ENCODE results near the gene USP15. TPM values are rescaled to one million over a fixed set of nuclear protein-coding genes. Genes with fewer than 3 reads are reported as not detected.
"Not testable (repeated sequence)": the region's sequence is repeated elsewhere in the genome, so short reads cannot be mapped to it uniquely, and the experiment has no call there.

USP15 gene
- total and polyA plus RNA-seq, 2 donors (not counting 1 experiment from before 2014, with no cell fraction given), result 116 to 182 TPM

DNA sequence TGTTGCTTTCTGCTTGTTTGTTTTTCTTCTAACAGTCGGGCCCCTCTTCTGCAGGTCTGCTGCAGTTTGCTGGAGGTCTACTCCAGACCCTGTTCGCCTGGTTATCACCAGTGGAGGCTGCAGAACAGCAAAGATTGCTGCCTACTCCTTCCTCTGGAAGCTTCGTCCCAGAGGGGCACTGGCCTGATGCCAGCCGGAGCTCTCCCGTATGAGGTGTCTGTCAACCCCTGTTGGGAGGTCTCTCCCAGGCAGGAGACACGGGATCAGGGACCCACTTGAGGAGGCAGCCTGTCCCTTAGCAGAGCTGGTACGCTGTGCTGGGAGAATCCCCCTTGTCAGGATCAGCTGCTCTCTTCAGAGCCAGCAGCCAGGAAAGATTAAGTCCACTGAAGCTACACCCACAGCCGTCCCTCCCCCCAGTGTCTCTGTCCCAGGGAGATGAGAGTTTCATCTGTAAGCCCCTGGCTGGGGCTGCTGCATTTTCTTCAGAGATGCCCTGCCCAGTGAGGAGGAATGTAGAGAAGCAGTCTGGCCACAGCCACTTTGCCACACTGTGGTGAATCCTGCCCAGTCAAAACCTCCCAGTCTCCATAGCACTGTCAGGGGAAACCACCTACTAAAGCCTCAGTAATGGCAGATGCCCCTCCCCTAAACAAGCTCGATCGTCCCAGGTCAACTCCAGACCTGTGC is 82.6 kb downstream of the USP15 start:
- peaks cover 3 to 31% of the 10 kb centered on the region in 2 experiments for H3K36me3 ChIP-seq (replicated peaks in 1 of 2; ENCODE audit: control extremely low read depth in 1 of 2, control insufficient read depth in 1 of 2, extremely low read depth in 1 of 2, insufficient read depth in 2 of 2, low read length in 1 of 2)
- H3K27ac ChIP-seq (ENCODE audit: low read length in 2 of 2); POLR2A ChIA-PET; DNase-seq; H3K27ac Mint-ChIP-seq; H3K9ac ChIP-seq (ENCODE audit: low read length); H3K27me3 ChIP-seq (replicated peaks in 1 of 4; ENCODE audit: control extremely low read depth in 1 of 4, control insufficient read depth in 3 of 4, insufficient read depth in 4 of 4, low read length in 3 of 4); H3K9me3 Mint-ChIP-seq (ENCODE audit: insufficient read depth); H3K4me2 ChIP-seq (replicated peaks; ENCODE audit: low read depth, low read length, poor library complexity, severe bottlenecking); H3K4me3 ChIP-seq (ENCODE audit: control extremely low read depth in 1 of 5, extremely low read depth in 1 of 5, insufficient read depth in 1 of 5, low read depth in 2 of 5, low read length in 4 of 5); H3K9me3 ChIP-seq (ENCODE audit: control extremely low read depth in 1 of 3, control insufficient read depth in 2 of 3, insufficient read depth in 1 of 3, low read length in 2 of 3); H2AFZ ChIP-seq (ENCODE audit: insufficient read depth, low read depth, low read length, poor library complexity, severe bottlenecking); H3K27me3 Mint-ChIP-seq; H3K4me3 Mint-ChIP-seq; intact Hi-C loops (cut with micrococcal nuclease); H3K4me1 ChIP-seq (ENCODE audit: control insufficient read depth in 2 of 2, insufficient read depth in 2 of 2, low read length in 2 of 2); ATAC-seq (ENCODE audit: low read depth); CTCF ChIA-PET: not testable (repeated sequence)
- over 99% methylated on average over 10 of the region's 10 CpGs for whole genome bisulfite sequencing (ENCODE audit: insufficient coverage)
- peaks cover 41% of the 10 kb centered on the region for H3K4me1 Mint-ChIP-seq
- peaks cover 79% of the 10 kb centered on the region for H3K79me2 ChIP-seq (ENCODE audit: control insufficient read depth, insufficient read depth, low read length)
- H4K20me1 ChIP-seq (ENCODE audit: control insufficient read depth, insufficient read depth, low read length, poor library complexity, severe bottlenecking), result peaks cover 48% of the 10 kb centered on the region

DNA sequence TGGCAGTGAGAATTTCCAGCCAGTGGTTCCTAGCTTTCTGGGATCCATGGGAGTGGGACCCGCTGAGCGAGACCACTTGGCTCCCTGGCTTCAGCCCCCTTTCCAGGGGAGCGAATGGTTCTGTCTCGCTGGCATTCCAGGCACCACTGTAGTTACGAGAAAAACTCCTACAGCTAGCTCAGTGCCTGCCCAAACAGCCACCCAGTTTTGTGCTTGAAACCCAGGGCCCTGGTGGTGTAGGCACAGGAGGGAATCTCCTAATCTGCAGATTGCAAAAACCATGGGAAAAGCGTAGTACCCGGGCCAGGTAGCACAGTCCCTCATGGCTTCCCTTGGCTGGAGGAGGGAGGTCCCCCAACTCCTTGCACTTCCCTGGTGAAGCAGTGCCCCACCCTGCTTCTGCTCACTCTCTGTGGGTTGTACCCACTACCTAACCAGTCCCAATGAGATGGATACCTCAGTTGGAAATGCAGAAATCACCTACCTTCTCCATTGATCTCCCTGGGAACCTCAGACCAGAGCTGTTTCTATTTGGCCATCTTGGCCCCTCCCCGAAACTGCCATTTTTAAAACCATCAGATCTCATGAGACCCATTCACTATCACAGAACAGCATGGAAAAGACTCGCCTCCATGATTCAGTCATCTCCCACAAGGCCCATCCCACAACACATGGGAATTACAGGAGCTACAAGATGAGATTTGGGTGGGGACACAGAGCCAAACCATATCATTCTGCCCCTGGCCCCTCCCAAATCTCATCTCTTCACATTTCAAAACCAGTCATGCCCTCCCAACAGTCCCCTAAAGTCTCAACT is 83.3 kb downstream of the USP15 start:
- intact Hi-C loops (cut with micrococcal nuclease); POLR2A ChIA-PET; H3K4me2 ChIP-seq (replicated peaks; ENCODE audit: low read depth, low read length, poor library complexity, severe bottlenecking); CTCF ChIA-PET; DNase-seq; H3K9me3 Mint-ChIP-seq (ENCODE audit: insufficient read depth); H2AFZ ChIP-seq (ENCODE audit: insufficient read depth, low read depth, low read length, poor library complexity, severe bottlenecking); H3K9ac ChIP-seq (ENCODE audit: low read length); H3K4me3 Mint-ChIP-seq; H3K4me1 ChIP-seq (ENCODE audit: control insufficient read depth in 2 of 2, insufficient read depth in 2 of 2, low read length in 2 of 2); H3K27me3 Mint-ChIP-seq; H3K27me3 ChIP-seq (replicated peaks in 1 of 4; ENCODE audit: control extremely low read depth in 1 of 4, control insufficient read depth in 3 of 4, insufficient read depth in 4 of 4, low read length in 3 of 4); H3K9me3 ChIP-seq (ENCODE audit: control extremely low read depth in 1 of 3, control insufficient read depth in 2 of 3, insufficient read depth in 1 of 3, low read length in 2 of 3); H3K27ac ChIP-seq (ENCODE audit: low read length in 2 of 2); ATAC-seq (ENCODE audit: low read depth); H3K4me3 ChIP-seq (ENCODE audit: control extremely low read depth in 1 of 5, extremely low read depth in 1 of 5, insufficient read depth in 1 of 5, low read depth in 2 of 5, low read length in 4 of 5): not testable (repeated sequence)
- H3K79me2 ChIP-seq (ENCODE audit: control insufficient read depth, insufficient read depth, low read length), result peaks cover 72% of the 10 kb centered on the region
- H3K36me3 ChIP-seq (replicated peaks in 1 of 2; ENCODE audit: control extremely low read depth in 1 of 2, control insufficient read depth in 1 of 2, extremely low read depth in 1 of 2, insufficient read depth in 2 of 2, low read length in 1 of 2), result peaks cover 3 to 31% of the 10 kb centered on the region in 2 experiments
- WGBS (ENCODE audit: insufficient coverage), result 100% methylated on average over 7 of the region's 9 CpGs
- peaks cover 48% of the 10 kb centered on the region for H4K20me1 ChIP-seq (ENCODE audit: control insufficient read depth, insufficient read depth, low read length, poor library complexity, severe bottlenecking)
- Mint-ChIP-seq H3K27ac (peak overlapping the region; percentile 32), H3K4me1 (peaks cover 36% of the 10 kb centered on the region)

DNA sequence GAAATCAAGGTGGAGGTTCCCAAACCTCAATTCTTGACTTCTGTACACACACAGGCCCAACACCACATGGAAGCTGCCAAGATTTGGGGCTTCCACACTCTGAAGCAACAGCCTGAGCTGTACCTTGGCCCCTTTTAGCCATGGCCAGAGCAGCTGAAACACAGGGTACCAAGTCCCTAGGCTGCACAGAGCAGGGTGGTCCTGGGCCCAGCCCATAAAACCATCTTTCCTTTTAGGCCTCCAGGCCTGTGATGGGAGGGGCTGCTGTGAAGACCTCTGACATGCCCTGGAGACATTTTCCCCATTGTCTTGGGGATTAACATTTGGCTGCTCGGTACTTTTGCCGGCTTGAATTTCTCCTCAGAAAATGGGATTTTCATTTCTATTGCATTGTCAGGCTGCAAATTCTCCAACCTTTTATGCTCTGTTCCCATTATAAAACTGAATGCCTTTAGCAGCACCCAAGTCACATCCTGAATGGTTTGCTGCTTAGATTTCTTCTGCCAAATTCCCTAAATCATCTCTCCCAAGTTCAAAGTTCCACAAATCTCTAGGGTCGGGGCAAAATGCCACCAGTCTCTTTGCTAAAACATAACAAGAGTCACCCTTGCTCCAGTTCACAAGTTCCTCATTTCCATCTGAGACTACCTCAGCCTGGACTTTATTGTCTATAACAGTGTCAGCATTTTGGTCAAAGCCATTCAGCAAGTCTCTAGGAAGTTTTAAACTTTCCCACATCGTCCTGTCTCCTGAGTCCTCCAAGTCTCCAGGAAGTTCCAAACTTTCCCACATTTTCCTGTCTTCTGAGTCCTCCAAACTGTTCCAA is 84.7 kb downstream of the USP15 start:
- H3K9me3 Mint-ChIP-seq (ENCODE audit: insufficient read depth); intact Hi-C loops (cut with micrococcal nuclease); H3K27me3 Mint-ChIP-seq; H3K4me2 ChIP-seq (replicated peaks; ENCODE audit: low read depth, low read length, poor library complexity, severe bottlenecking); POLR2A ChIA-PET; DNase-seq; CTCF ChIA-PET; H3K4me1 ChIP-seq (ENCODE audit: control insufficient read depth in 2 of 2, insufficient read depth in 2 of 2, low read length in 2 of 2); H2AFZ ChIP-seq (ENCODE audit: insufficient read depth, low read depth, low read length, poor library complexity, severe bottlenecking); H3K9me3 ChIP-seq (ENCODE audit: control extremely low read depth in 1 of 3, control insufficient read depth in 2 of 3, insufficient read depth in 1 of 3, low read length in 2 of 3); H3K27me3 ChIP-seq (replicated peaks in 1 of 4; ENCODE audit: control extremely low read depth in 1 of 4, control insufficient read depth in 3 of 4, insufficient read depth in 4 of 4, low read length in 3 of 4); H3K9ac ChIP-seq (ENCODE audit: low read length); H3K27ac ChIP-seq (ENCODE audit: low read length in 2 of 2); ATAC-seq (ENCODE audit: low read depth); H3K4me3 Mint-ChIP-seq; H3K4me3 ChIP-seq (ENCODE audit: control extremely low read depth in 1 of 5, extremely low read depth in 1 of 5, insufficient read depth in 1 of 5, low read depth in 2 of 5, low read length in 4 of 5); H3K27ac Mint-ChIP-seq: not testable (repeated sequence)
- Histone ChIP-seq H3K36me3 (replicated peaks in 1 of 2; ENCODE audit: control extremely low read depth in 1 of 2, control insufficient read depth in 1 of 2, extremely low read depth in 1 of 2, insufficient read depth in 2 of 2, low read length in 1 of 2) (peaks cover 3 to 31% of the 10 kb centered on the region in 2 experiments), H4K20me1 (ENCODE audit: control insufficient read depth, insufficient read depth, low read length, poor library complexity, severe bottlenecking) (peaks cover 42% of the 10 kb centered on the region), H3K79me2 (ENCODE audit: control insufficient read depth, insufficient read depth, low read length) (peaks cover 58% of the 10 kb centered on the region)
- peaks cover 23% of the 10 kb centered on the region for H3K4me1 Mint-ChIP-seq
- 100% methylated on average over 3 of the region's 4 CpGs for WGBS (ENCODE audit: insufficient coverage)
